GM10266 (cell line): ENCODE results near the gene VENTX.

ENCODE experiments used
- DNase-seq: peaks from one replicate; pipeline ENCODE4 v3.0.0; 2012; ENCODE audit errors: extremely low spot score
- CTCF ChIP-seq: IDR thresholded peaks from 2 replicates; pipeline ENCODE4 v1.5.1; 2012; ENCODE audit warnings: mild to moderate bottlenecking, low read depth; ENCODE audit not compliant: control insufficient read depth, insufficient read depth; ENCODE audit errors: missing control alignments

The VENTX gene

GRCh38 chr10:133287832-133288500 is 50.3 kb downstream of the VENTX start:
- DNase-seq: no peak
- TF ChIP-seq CTCF: no peak

GRCh38 chr10:133289761-133290160 is 52.1 kb downstream of the VENTX start:
- no peak for TF ChIP-seq CTCF
- no peak for DNase-seq
